NCI-H446 (cell line): ENCODE measurements around the gene CAMSAP1.
"Not testable (repeated sequence)": the region's sequence is repeated elsewhere in the genome, so short reads cannot be mapped to it uniquely, and the experiment has no call there.

Source experiments
- DNase-seq, 2 experiments: peaks; one replicate each; lab custom pipeline; 2025; lab: John Stamatoyannopoulos, UW

CAMSAP1 gene

DNA sequence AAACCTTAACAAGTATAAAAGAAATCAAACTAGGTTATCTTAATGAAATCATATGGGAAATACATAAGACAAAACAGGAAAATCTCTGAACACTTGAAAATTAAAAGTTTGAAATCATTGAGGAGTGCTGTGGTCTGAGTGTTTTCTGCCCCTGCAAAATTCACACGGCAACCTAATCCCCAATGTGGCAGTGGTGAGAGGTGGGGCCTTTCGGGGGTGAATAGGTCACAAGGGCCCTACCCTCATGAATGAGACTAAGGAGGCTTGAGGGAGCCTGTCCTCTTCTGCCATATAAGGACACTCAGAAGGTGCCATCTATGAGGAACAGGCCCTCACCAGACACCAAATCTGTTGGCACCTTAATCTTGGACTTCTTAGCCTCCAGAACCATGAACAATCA is 10.7 kb downstream of the CAMSAP1 start:
- DNase-seq = no peak

DNA sequence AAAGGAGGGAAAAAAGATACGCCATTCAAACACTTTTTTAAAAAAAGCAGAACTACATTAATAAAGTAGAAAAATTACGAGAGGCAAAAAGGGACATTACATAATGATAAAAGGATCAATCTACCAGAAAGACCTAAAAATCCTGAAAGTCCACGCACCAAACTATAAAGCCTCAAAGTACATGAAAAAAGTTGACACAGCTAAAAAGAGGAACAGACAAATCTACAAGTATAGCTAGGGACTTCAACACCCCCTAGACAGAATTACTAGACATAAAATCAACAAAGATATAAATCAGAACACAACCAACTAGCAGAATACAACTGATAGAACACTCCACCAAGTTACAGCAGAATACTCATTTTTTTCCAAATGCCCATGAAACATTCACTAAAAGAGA is 11.1 kb downstream of the CAMSAP1 start:
- no peak for DNase-seq

DNA sequence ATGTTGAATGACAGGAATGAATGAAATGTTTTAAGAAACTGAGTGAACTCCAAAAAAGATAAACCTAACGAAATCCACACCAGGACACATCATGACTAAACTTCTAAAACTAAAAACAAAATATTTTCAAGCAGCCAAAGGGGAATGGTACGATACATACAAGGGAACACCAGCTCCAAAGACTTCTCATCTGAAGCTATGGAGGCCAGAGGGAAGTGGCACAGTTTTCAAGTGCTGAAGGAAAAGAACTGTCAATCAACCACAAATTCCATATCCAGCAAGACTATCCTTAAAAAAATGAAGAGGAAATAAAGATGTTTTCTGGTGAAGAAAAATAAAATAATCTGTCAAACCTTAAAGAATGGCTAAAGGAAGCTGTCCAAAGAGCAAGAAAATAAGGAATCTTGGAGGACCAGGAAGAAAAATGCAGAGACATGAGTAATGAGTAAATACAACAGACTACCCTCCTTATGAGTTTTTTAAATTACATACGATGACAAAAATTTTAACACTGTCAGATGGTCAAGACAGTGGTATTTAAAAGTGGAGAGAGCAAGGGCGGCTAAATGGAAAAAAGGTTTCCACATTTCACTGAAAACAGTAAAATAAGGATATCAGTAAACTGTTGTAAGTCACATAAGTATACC is 12.0 kb downstream of the CAMSAP1 start:
- no peak for DNase-seq

DNA sequence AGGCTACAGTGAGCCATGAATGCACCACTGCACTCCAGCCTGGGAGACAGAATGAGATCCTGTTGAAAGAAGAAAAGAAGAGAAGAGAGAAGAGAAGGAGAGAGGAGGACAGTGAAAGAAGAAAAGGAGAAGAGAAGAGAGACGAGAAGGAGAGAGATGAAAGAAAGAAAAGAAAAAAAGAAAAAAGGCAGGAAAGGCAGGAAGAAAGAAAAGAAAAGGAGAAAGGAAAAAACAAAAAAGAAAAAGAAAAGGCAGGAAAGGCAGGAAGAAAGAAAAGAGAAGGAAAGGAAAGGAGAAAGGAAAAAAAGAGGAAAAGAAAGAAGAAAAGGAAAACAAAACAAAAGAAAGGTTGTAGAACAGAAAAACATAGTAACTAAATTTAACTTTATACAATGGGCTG is 14.2 kb downstream of the CAMSAP1 start:
- DNase-seq = no peak

DNA sequence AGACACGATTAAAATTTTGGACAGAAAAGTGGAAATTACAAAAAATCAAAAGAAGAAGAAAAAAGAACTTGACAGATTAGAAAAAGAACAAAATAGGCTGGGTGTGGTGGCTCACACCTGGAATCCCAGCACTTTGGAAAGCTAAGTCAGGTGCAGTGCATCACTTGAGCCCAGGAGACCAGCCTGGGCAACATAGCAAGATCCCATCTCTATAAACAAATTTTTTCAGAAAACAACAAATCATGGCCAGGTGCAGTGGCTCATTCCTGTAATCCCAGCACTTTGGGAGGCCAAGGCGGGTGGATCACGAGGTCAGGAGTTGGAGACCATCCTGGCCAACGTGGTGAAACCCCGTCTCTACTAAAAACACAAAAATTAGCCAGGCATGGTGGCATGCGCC is 15.0 kb downstream of the CAMSAP1 start:
- not testable (repeated sequence) for DNase-seq

DNA sequence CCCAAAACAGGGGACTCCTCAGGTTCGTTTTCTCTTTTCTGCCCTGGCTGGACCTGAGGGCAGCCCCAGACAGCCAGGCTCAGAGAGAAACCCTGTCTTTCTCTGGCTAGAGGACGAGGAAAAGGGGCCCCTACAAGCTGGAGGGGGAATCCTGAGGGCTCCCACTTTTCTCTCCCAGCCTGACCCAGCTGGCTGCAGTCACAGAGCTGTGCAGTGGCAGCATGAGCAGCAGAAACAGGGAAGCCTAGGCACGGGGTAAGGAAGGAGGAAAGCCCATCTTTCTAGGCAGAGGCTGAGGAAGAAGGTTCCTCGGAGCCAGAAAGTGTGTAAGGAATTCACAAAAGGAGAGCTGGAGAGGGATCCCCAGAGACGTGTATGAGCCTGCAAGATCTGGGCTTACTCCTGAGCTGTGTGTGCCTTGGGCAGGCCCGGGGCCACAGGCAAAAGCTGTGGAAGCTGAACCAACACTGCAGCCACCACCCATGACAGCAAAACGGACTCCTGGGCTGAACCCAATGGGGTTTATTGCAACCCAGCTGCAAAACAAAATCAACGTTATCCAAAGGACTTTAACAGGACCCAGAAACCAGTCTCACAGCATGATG is 16.2 kb downstream of the CAMSAP1 start:
- no peak for DNase-seq

DNA sequence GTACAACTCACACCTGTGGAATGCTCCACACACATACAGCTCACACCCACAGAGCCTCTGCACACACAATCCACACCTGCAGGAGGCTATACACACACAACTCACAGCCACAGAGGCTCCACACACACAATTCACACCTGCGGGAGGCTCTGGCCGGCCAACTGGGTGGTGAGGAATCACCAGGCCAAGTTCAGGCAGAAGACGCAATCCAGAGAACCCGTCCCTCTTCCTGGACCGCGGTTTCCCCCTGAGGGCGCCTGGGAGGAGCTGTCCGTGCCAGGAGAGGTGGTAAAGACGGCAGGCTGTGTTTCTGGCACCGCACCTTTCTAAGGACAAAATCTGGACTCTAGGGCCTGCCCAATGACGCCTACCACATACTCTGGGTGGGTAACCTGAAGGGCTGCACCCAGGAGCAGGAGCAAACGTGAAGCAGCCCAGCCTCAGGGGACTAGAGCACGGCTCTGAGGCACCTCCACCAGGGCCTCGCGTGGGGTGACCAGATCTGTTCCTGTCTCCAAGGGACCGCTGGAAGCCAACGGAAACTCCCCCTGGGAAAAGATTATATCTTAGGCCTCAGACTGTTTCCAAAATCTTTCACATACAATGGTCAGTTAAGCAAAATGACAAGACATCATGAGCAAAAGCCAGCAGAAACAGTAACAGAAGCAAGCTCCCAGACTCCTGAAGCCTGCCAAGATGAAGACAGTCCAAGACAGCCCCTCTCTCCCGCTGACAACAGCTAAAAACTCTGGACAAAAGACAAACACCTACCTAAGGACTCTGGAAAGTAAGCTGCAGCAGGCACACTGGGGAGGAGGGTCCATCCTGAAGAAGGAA is 16.9 kb downstream of the CAMSAP1 start:
- DNase-seq = no peak

DNA sequence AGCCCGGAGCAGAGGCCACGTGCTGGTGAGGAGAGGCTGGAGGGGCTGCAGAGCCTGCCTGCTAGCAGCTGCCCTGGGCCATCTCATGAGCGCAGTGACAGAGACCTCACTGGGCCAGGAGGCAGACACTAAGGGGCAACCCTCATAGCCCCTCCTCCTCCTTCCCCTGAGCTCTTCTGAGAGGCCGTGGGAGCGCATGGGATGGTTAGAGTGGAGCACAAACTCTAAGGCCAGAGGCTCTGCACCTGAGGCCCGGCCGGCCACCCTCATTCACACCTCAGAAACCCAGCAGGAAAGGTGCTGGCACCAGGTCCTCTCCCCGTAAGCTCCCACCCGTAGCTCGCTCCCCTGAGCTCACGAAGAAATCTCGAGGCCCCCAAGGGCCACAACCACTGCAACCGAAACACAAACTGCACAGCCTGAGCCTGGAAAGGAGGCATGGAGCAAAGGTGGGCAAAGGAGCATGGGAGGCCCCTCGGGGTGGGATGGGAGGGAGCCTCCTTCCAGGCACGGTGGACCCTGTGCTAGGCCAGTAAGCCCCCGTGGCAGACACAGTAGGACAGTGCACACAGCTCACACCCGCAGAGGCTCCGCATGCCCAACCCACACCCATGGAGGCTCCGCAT is 17.7 kb downstream of the CAMSAP1 start:
- no peak for DNase-seq

DNA sequence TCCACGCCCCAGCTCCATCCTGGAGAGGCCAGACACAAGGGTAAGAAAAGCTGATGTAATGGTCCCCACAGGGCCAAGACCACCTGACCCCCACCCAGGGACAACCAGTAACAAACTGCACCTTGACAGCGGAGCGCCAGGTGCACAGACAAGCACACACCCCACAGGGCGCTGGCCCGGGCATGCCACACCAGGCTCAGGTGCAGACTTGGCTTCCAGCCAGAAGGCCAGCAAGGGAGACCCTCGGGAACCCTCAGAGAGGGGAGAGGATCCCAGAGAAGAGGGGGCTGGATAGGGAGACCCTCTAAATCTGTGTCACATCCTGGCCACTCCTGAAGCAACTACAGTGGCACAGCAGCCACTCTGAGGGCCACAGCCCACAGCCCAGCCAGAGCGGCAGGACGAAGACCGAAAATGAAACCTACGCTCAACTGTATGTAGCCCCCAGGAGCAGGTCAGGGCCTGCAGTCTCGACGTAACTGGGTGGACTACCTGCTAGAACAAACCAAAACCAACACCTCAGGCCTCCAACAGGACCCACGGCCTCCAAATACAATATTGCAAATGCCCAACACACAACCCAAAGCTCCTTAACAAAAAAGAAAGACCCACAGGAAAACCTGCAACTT is 18.5 kb downstream of the CAMSAP1 start:
- no peak for DNase-seq

DNA sequence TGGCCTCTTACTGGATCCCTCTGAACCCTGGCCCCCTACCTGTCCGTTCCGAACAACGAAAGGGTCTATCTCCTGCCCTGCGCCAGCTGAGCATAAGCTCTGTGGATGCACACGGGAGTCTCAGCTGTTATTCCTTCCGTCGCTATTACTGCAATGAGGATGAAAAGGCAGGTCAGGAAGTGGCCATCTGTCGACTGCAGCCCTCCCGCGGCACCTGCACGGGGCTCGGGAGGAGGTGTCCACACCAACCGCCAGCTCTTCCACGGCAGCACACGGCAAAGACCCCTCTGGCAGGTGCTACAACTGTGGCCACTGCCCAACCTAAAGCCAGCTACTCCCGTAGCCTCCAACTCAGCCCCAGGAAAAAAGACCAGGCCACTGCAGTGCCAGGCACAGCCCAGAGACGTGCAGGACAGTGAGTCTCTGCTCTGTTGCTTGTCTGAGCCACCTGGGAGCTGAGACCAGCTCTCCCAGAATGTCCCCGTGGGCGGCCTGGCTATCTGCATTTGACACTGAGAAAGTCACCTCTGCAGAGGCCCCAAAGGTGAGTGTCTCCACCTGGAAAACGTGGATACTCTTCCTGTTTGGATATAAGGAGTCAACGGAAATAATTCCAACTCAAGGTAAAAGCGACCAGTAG is 19.1 kb downstream of the CAMSAP1 start:
- DNase-seq = no peak

DNA sequence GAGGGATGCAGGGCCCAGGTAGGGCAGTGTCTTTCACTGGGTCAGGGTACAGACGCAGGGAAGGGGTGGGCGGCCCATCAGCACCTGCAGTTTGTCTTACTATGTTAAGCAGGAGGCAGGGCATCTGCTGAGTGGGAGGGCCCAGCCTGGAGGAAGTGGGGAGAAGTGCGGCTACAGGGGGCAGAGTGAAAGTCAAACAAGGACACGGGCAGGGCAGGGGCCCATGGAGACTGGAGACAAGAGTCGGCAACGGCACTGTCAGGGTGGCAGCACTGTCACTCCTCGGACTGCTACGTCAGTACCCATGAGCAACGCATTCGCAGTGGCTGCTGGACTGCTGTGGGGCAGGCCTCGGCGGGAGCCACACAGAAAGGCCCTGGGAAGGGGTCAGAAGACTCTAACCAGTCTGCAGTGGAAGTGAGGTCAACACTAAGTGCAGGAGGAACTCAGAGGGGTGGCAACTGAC is 19.7 kb downstream of the CAMSAP1 start:
- no peak for DNase-seq

DNA sequence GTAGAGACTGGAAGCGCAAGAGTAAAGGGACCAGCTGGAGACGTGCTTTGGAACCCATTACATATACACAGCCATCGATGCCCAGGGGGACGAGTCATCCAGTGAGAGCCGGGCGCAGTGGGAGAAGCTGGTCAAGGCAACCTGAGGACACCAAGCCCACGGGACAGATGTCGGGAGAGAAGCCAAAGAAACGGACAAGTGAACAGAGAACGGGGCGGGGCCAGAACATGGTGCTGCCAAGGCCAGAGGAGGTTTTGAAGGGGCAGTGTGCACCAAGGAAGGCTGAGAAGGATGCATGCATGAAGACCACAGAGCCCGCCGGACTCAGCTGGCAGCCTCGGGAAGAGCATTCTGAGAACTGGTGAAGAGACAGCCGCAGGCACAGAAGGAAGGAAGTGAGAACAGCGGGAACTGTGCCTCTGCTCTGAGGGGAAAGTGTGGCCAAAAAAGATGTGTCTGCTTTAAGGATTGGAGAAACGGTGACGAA is 20.3 kb downstream of the CAMSAP1 start:
- no peak for DNase-seq

DNA sequence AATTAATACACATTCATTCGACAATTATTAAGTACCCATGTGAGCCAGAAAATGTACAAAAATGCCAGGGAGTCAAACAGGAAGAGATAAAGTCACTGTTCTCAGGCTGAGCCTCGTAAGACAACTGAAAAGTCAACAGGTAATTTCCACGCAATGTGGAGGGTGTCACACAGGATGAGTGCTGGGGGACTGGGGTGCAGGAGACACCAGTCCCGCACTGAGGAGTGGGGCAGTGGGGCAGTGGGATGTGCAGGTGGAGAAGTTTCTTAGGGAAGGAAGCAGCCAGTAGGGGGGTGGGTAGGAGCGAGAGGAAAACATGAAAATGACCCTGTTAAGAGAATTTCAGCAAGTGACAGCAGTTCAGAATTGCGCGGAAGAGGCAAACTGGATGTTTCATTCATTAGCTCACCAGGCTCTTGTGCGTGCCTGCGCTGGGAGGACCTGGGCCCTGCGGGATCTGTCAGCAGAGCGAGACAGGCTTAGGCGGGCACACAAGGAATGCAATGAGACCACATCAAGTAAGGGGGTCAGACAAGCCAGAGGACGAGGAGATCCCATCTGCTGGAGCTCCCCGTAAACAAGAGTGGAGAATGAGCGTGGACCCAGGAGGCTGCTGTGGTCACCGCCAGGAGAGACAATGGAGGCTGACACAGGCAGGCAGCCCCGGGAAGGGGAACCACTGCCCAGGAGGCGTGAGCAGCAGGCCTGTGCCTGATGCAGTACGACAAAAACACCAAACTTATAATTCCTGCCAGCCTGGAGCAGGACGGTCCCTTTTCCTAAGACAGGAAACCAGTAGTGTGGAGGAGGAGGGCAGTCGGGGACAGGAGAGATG is 21.0 kb downstream of the CAMSAP1 start:
- DNase-seq = no peak

DNA sequence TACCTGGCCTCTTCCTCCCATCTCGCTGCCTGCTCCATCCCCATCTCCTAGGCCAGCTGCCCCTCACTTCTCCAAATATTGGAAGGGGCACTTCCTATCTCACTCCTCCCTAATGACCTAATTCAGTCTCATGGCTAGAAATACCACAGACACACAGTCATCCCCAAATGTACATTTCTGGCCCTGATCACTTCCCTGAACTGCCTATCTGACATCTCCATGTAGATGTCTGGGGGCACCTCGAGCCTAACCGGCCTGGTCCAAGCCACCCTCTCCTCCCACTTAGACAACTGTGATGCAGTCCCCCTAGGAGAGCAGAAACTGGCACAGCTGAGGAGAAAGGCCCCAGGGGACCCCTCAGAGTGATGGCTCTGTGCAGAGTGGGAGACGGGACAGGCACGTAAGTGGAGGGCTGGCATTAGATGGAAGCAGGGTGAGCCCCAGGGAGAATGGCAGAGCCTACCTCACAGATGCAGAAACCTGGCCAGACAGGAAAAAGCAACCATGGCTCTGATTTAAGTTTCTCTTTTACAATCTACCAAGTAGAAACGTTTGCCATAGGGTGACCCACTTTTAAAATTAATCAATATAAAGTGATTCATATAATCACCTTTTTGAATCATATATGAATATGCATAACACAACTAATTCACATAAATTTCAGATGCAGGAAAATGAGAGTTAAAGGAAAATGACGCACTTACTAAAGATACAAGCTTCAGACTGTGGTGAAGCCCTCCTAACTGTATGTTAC is 22.1 kb downstream of the CAMSAP1 start:
- no peak for DNase-seq

DNA sequence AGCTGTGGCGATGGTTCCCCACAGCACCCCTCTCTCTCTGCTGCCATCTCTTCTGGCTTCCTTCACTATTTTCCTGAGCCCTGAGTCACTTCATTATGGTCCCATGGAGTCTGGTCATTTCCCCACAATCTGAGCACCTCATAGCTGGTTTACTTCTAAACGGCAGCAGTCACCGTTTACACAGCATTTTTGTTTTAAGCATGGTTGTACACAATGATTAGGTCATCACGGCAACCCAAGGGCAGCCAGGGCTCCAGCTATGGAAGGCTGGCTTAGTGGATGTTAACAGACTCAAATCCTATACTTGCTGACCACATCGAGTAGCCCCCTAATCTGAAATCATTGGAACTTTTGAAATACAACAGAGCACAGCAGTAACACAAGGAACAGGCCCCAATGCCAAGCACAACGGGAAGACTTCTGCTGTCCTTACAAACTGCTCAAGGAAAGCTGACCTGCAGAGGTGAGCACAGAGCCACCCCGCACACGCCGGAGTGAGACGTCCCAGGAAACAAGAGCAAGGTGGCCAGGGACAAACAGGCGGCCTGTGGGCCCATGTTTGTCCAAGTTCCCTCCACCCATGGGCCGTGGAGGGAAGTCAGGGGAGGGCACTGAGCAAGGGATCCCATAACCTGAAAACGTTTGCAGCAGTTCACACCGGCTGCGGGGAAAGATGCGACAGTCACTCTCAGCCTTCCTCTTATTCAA is 22.9 kb downstream of the CAMSAP1 start:
- DNase-seq = no peak

DNA sequence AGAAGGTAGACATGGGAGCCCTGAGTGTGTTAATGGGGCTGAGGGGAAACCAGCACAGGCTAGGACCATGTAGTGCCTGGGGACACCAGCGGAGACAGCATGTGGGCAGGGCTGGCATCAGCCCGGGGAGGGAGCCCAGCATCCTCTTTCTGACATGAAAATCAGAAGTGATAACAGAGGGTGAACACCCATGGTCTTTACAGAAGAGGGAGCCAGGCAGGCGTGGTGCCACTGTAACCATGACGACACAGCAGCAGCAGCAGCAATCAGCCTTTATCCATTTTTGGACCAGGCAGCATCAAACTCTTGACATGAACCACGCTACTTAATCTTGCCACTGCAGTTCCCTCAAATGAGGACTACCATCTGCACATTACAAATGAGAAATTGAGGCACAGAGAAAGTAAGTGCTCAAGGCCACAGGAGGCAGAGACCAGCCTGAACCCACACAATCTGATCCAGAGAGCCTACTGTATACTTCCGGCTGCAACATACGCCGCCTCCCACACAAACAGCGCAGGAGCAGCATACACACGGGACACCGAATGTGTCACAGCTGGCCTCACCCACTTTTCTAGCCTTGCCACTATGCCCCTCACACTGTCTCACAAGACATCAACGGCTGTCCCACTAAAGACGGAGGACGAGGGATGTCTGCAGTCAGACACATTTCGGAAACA is 23.8 kb downstream of the CAMSAP1 start:
- no peak for DNase-seq

DNA sequence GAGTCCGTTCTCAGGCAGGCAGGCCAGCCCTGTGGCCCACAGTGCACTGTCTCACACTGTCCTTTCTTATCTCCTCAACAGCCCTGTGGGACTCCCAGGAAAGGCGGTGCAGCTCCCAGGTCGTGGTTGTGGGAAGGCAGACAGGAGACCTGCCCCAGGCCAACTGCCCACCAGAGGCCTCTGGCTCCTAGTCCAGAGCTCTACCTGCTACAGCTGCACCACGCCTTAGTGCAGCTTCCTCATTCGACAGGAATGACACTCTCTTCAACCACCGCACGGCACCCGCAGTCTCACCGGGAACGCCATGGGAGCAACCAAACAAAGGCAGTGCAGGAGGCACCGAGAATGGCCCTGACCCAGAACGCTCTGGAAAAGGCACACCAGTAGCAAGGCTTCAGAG is 25.3 kb downstream of the CAMSAP1 start:
- DNase-seq = no peak

DNA sequence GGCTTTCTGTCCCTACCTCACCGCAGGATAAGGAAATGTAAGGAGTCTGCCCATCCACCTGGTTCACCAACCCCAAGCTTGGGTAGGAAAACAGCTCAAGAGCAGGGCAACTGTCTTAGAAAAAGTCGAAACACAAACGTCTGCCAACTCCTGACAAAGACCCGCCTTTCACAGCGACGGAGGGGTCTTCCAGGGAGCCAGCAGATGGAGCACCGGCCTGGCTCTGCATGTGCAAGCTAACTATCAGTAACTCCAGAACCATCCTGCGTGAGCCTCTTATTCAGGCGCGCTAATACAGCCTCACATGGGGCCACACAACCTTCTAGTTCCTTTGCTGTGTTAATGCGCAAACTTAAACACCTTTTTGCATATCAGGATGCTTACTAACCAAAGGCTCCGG is 26.9 kb downstream of the CAMSAP1 start:
- DNase-seq = no peak

DNA sequence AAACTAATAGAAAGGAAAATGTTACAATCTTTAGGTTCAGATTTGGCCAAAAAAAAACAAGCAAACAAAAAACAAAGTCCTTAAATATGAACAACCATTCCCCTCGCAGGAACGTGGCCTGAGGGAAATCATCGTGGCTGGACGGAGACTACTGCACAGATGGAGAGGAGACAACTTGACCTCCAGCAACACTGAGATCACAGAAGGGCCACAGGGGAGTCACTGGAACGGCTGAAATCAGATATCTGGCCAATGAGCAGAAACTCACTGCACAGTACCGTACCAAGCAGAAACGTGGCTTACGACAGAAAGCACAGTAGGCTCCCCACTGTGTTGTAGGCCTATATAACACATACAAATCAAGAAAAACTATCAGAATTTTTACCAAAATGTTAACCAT is 27.7 kb downstream of the CAMSAP1 start:
- DNase-seq = no peak
